HG02870 (cell line): Measurements from ENCODE around the gene CDH26.

Experiments used
- ATAC-seq: cut with Tn5 transposase; IDR thresholded peaks from one replicate; pipeline ENCODE4 v1.9.1; 2021; ENCODE audit warnings: mild to moderate bottlenecking, moderate library complexity; ENCODE audit not compliant: unreplicated experiment

Gene CDH26

GRCh38 chr20:60057866-60058807 lies 99.9 kb downstream of the CDH26 start:
- ATAC-seq, result no peak

GRCh38 chr20:60058879-60059278 lies 100.7 kb downstream of the CDH26 start:
- ATAC-seq, result no peak

GRCh38 chr20:60060006-60060557 lies 101.9 kb downstream of the CDH26 start:
- ATAC-seq, result no peak

- ATAC-seq, result no peak
These were observed 102.4 kb downstream of the CDH26 start for GRCh38 chr20:60060593-60060992.

GRCh38 chr20:60062431-60063047 lies 104.3 kb downstream of the CDH26 start:
- no peak for ATAC-seq

- no peak for ATAC-seq
These were observed 104.8 kb downstream of the CDH26 start for GRCh38 chr20:60063048-60063451.

- ATAC-seq, result no peak
These were observed 105.6 kb downstream of the CDH26 start for GRCh38 chr20:60063739-60064380.
